GM10266 (cell line): ENCODE results near the gene INTS13.
"Not testable (repeated sequence)": the region's sequence is repeated elsewhere in the genome, so short reads cannot be mapped to it uniquely, and the experiment has no call there.

Experiments
- DNase-seq: peaks from one replicate; pipeline ENCODE4 v3.0.0; 2012; ENCODE audit errors: extremely low spot score
- TF ChIP-seq, protein P1 (sequence below): IDR thresholded peaks from 2 replicates; pipeline ENCODE4 v1.5.1; 2012; ENCODE audit warnings: mild to moderate bottlenecking, low read depth; ENCODE audit not compliant: control insufficient read depth, insufficient read depth; ENCODE audit errors: missing control alignments

The INTS13 gene

DNA sequence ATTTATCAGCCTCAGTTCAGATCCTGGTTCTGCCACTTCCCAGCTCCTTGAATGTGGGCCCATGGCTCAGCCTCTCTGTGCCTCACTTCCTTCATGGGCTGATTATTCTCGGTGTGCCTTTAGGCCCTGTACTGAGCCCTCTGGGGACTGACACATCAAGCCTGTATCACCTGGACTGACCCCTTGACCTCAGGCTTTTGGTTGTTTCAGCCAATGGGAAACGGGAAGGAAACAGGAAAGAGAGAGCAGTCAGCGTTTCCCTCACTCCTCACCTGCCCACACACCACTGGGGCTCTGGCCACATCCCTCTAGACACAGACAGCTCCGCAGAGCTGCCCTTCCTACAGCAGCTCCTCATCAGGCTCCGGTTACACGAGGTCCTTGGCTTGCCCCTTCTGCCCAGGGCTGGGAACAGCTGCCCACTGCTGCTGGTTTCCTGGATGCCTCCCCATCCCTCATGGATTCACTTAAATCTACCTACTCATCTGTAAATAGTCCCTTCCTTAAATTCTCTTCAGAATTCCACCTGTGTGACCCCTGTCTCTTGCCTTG is 67.8 kb downstream of the INTS13 start:
- DNase-seq = no peak
- TF ChIP-seq, protein P1, sequence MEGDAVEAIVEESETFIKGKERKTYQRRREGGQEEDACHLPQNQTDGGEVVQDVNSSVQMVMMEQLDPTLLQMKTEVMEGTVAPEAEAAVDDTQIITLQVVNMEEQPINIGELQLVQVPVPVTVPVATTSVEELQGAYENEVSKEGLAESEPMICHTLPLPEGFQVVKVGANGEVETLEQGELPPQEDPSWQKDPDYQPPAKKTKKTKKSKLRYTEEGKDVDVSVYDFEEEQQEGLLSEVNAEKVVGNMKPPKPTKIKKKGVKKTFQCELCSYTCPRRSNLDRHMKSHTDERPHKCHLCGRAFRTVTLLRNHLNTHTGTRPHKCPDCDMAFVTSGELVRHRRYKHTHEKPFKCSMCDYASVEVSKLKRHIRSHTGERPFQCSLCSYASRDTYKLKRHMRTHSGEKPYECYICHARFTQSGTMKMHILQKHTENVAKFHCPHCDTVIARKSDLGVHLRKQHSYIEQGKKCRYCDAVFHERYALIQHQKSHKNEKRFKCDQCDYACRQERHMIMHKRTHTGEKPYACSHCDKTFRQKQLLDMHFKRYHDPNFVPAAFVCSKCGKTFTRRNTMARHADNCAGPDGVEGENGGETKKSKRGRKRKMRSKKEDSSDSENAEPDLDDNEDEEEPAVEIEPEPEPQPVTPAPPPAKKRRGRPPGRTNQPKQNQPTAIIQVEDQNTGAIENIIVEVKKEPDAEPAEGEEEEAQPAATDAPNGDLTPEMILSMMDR = no peak

DNA sequence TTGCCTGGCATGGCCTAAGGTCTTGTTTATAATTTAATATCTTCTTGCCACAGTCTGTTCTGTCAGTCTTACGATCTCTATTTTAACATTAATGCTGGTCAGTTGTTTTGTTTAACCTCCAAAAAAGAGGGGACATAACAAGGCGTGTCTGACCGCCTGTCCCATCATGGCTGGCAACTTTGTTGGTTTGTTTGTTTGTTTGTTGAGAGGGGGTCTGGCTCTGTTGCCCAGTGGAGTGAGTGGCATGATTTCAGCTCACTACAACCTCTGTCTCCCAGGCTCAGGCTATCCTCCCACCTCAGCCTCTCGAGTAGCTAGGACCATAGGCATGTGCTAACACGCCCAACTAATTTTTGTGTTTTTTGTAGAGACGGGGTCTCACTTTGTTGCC is 68.7 kb downstream of the INTS13 start:
- TF ChIP-seq, protein P1 = no peak
- no peak for DNase-seq

DNA sequence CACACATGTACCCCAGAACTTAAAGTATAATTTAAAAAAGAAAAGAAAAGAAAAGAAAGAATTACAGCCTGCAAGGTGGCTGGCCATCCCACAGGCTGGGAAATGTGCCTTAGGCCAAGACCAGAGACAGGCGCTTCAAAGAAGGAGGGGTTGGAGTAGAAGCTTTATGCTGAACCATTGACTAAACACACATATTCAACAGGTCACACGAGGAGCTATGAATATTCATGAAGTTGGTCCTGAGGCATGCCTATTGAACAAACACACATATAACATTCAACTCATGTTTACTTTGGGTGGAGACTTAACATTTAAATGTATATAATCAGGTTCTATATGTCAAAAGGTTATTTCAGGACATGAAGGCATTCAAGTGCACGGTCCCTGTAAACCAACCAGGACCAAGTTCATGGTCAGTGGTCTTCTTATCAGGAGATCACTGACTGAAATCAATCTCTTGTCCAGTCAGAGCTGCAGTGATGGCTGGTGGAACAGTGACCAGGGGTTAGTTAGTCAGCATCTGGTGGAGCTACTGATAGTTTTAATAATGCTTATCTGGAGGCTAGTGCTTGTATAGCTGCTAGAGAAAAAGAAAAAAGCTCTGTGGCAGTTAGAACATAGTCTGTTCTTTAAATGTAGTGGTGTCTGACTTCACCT is 69.2 kb downstream of the INTS13 start:
- no peak for DNase-seq
- TF ChIP-seq, protein P1 = no peak

DNA sequence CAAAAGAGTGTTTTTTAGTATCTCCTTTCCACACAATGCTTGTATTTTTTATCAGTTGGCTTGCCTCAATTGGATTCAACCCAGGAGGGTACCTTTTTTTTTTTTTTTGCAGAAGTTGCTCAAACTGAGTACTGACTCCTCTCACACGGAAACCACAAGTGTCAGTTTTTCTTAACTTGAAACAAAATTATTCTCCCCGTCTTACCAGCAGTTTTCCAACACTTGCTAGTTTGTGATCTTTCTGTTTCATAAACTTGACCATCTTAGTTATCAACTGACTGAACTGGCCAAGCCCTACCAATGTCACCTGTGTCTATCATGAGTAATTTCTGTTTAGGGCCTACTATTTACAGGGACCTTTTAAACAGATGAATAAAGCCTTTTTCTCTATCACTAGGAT is 70.7 kb downstream of the INTS13 start:
- TF ChIP-seq, protein P1 = no peak
- peak; percentile 36 for DNase-seq

DNA sequence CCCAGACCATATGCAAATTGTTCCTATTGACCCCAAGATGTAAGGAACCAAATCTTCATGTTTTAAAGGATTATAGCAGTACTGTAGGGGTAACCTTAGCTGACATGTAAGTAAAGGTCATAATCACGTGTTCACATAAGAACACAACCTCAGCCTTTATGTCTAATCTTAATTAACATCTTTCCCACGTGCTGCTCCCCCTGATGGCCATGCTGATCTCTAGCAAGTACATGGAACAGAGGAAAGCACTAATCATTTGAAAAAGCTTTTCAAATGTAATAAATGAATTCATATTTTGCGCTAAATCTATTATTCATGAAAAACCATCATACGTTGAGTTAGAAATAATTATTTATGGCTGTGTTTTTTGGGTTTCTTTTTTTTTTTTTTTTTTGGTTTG is 74.3 kb downstream of the INTS13 start:
- TF ChIP-seq, protein P1 = no peak
- no peak for DNase-seq

DNA sequence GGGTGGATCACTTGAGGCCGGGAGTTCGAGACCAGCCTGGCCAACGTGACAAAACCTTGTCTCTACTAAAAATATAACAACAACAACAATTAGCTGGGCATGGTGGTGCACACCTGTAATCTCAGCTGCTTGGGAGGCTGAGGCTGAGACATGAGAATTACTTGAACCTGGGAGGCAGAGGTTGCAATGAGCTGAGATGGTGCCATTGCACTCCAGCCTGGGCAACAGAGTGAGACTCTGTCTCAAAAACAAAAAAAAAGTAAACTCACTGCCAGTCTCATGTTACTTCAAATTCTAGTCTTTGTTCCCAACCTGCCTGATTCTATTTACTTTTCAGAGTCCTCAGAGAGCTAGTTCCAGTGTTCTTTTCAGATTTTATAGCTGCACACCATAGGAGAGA is 75.0 kb downstream of the INTS13 start:
- not testable (repeated sequence) for DNase-seq

DNA sequence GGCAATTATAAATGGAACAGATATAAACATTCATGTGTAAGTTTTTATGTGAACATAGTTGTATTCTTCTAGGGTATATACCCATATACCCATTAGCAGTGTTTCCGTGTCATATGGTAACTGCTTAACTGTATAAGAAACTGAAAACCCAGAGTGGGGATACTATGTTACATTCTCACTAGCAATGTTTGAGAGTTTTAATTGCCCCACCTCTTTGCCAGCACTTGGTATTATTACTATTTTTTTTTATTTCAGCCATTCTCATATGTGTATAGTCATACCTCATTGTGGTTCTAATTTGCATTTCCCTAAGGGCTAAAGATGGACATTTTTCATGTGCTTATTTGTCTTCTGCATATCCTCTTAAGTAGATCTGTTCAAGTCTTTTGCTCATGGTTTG is 76.1 kb downstream of the INTS13 start:
- DNase-seq = no peak
- TF ChIP-seq, protein P1 = no peak
